COLO829 (cell line): ENCODE data around the gene PKIB.
"Not testable (repeated sequence)": the region's sequence is repeated elsewhere in the genome, so short reads cannot be mapped to it uniquely, and the experiment has no call there.

Experiments
- DNase-seq: peaks from one replicate; pipeline ENCODE4 v3.0.0; 2012; ENCODE audit warnings: low spot score

PKIB gene

GRCh38 chr6:122746688-122747087 lies 136.5 kb downstream of the PKIB start:
- DNase-seq: no peak

GRCh38 chr6:122747573-122747972 lies 137.4 kb downstream of the PKIB start:
- DNase-seq: no peak

DNA sequence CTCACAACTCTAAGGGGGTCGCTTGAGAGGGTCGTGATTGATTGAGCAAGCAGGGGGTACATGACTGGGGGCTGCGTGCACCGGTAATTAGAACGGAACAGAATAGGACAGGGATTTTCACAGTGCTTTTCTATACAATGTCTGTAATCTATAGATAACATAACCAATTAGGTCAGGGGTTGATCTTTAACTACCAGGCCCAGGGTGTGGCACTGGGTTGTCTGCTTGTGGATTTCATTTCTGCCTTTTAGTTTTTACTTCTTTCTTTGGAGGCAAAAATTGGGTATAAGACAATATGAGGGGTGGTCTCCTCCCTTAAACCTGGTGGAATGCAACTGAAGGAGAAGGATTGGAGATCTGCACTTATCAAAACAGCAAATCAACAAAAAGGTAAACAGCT lies 138.7 kb downstream of the PKIB start:
- DNase-seq: not testable (repeated sequence)

DNA sequence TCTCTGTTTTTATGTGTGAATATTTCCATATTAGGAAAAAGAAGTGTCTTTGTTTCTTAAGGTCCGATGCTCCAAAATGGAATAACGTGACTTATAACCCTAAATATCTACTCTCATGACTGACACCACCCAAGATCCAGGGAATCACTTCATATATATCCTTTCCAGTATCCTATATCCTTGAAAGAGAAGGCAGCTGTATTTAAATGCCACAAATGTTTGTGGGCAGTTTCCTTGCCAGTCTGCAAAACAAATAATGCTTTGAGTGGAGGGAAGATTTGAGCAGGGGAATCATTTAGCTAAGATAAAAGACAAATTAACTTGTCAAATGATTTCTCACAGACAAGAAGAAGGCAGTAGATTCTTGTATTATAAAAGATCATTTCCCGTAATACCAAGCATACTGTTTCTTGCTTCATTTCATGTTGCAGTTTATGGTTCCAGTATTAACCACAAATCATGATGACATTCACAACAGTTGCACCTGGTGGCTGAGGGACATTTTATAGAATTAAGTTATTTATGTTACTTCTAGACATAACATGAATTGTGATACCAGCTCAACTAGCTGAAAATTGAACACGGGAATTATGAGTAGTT lies 139.3 kb downstream of the PKIB start:
- peak; percentile 42 for DNase-seq

DNA sequence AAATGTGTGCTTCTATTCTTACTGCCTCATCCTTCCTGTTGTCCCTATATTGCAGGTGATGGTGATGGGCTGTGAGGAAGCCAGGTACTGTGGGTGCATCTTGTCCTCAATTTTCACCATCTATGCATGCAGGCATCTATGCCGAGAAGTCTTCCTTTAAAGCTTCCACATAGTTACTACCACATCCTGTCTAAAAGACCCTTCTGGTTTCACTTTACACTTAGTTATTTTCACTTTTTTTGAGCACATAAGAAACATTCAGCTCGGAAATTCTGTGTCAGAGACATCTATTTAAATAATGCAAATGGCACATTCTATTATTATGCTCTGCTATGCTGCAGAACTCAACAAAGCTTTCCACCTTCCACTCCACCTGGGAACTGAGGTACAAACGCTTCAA lies 141.1 kb downstream of the PKIB start:
- DNase-seq: no peak

GRCh38 chr6:122752459-122752858 lies 142.3 kb downstream of the PKIB start:
- no peak for DNase-seq

GRCh38 chr6:122753000-122753687 lies 142.9 kb downstream of the PKIB start:
- no peak for DNase-seq

- DNase-seq: no peak
Measured at GRCh38 chr6:122753688-122754056, 143.5 kb downstream of the PKIB start.

DNA sequence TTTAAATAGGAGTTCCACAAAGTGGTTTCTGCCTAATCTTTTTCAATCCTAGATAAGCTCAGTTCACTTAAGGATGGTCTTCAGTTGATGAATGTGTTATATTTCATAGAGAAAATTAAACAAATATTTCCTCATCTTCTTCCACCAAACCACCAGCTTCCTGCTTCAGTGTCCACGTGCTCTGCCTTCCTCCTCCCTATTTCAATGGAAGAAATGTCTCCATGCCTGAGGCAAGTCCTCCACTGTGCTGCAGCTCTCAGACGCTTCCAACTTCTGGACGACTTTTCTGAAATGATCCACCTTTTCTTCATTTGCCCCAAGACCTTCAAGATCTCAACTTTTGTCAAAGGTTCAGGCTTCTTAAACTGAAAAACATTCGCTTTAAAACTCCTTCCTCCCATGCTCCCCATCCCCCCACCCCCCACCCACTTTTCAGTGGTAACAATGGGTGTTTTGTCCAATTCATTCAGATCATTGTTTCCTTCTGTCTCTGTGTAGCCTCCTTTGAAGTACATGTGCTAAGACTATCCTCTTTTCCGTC lies 144.1 kb downstream of the PKIB start:
- peak; percentile 35 for DNase-seq

GRCh38 chr6:122755901-122756300 lies 145.7 kb downstream of the PKIB start:
- no peak for DNase-seq

DNA sequence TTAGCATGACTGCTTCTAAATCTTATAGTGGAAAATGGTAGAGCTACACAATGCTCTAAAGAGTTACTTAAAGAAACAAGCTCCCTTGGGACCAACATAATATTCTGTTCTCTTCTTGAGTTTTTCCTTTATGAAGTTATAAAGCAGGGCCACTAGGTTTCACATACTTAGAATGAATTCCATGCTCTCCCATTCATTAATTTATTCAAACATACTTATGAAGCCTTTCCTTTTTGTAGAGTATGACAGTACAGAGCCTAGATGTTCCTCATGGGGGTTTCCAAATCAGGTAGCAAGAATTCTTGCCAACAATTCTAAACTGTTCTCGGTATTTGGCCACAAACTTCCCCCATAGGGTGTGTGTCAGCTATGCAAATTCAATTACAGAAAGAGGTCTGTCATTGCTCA lies 148.7 kb downstream of the PKIB start:
- no peak for DNase-seq

- DNase-seq: no peak
Measured at GRCh38 chr6:122760330-122760729, 150.1 kb downstream of the PKIB start.

GRCh38 chr6:122766256-122766655 lies 156.1 kb downstream of the PKIB start:
- no peak for DNase-seq

- DNase-seq: no peak
Measured at GRCh38 chr6:122770835-122771601, 160.8 kb downstream of the PKIB start.

DNA sequence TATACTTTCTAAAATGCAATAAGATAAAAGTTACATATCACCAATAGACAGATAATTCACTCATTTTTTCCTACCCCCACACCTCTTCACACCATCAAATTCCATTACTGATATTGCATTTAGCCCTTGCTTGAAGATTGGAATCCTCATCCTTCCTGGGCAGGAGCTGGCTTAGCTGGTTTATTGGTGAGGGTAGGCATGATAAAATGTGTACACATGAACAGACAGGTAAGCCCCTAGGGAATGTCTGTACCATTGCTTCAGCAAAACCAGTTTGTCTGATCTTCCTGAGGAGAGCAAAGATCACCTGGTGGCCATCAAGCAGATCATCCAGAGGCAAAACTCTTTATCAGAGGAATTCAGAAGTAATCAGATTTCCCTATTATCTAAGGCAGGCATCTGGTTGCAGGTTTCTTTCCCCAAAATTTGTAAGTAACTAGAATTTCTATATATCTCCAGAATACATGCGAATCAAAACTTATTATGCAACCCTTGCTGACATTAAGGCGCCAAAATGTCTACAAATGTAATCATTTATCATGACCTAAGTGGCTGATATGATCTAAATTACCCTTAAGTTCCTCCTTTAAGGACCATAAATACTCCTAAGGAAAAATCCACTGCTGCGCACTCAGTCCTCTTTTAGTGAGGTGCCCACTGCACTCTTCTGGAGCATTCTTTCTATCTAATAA lies 162.7 kb downstream of the PKIB start:
- no peak for DNase-seq
